ENCODE results near the gene PGS1. TPM values are rescaled to one million over a fixed set of nuclear protein-coding genes. Genes with fewer than 3 reads are reported as not detected.

The PGS1 gene
- total RNA-seq, 1 donor from 2014 or later, result 85.5 TPM

GRCh38 chr17:78449983-78450595 is 71.6 kb downstream of the PGS1 start:
- TF ChIP-seq CTCF (IDR thresholded peaks at IDR 0.05; ENCODE audit: unreplicated experiment), result no peak
- Mint-ChIP-seq H3K36me3 (ENCODE audit: low read depth, unreplicated experiment) (no peaks in the 10 kb centered on the region), H3K4me3 (ENCODE audit: unreplicated experiment) (no peak overlapping the region), H3K27ac (ENCODE audit: unreplicated experiment) (no peak overlapping the region), H3K9me3 (ENCODE audit: unreplicated experiment) (no peaks in the 10 kb centered on the region), H3K27me3 (ENCODE audit: unreplicated experiment) (peaks cover 4% of the 10 kb centered on the region), H3K4me1 (ENCODE audit: unreplicated experiment) (peaks cover 13% of the 10 kb centered on the region)
- DNase-seq (ENCODE audit: low spot score), result no peak

GRCh38 chr17:78450696-78451345 is 72.4 kb downstream of the PGS1 start:
- Mint-ChIP-seq H3K9me3 (ENCODE audit: unreplicated experiment) (no peaks in the 10 kb centered on the region), H3K27me3 (ENCODE audit: unreplicated experiment) (peaks cover 4% of the 10 kb centered on the region), H3K27ac (ENCODE audit: unreplicated experiment) (no peak overlapping the region), H3K36me3 (ENCODE audit: low read depth, unreplicated experiment) (no peaks in the 10 kb centered on the region), H3K4me1 (ENCODE audit: unreplicated experiment) (peaks cover 13% of the 10 kb centered on the region), H3K4me3 (ENCODE audit: unreplicated experiment) (no peak overlapping the region)
- no peak for TF ChIP-seq CTCF (IDR thresholded peaks at IDR 0.05; ENCODE audit: unreplicated experiment)
- no peak for DNase-seq (ENCODE audit: low spot score)

DNA sequence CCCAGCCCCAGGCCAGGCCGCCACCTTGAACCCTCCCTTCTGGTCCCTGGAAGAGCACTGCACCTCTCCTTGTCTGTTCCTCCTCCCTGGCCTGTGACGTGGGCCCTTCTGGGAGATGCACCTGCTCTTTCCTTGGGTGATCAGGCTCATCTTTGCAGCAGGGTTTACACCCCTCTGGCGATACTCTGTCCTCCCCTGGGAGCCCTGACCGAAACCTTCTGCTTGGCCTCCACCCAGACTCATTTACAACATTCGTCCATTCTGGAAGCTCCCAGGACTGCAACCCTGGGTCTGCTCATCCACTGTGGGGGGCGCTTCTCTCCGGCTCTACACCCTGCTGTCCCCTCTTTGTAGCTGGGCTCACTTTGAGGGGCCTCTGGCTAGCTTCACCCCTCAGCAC is 73.3 kb downstream of the PGS1 start:
- Mint-ChIP-seq H3K36me3 (ENCODE audit: low read depth, unreplicated experiment) (no peaks in the 10 kb centered on the region), H3K4me3 (ENCODE audit: unreplicated experiment) (no peak overlapping the region), H3K27ac (ENCODE audit: unreplicated experiment) (no peak overlapping the region), H3K27me3 (ENCODE audit: unreplicated experiment) (peaks cover 7% of the 10 kb centered on the region), H3K4me1 (ENCODE audit: unreplicated experiment) (peaks cover 13% of the 10 kb centered on the region), H3K9me3 (ENCODE audit: unreplicated experiment) (no peaks in the 10 kb centered on the region)
- no peak for TF ChIP-seq CTCF (IDR thresholded peaks at IDR 0.05; ENCODE audit: unreplicated experiment)
- DNase-seq (ENCODE audit: low spot score), result no peak

- no peak overlapping the region for H3K27ac Mint-ChIP-seq (ENCODE audit: unreplicated experiment)
- H3K36me3 Mint-ChIP-seq (ENCODE audit: low read depth, unreplicated experiment), result no peaks in the 10 kb centered on the region
- H3K9me3 Mint-ChIP-seq (ENCODE audit: unreplicated experiment), result no peaks in the 10 kb centered on the region
- H3K27me3 Mint-ChIP-seq (ENCODE audit: unreplicated experiment), result peaks cover 8% of the 10 kb centered on the region
- DNase-seq (ENCODE audit: low spot score), result no peak
- TF ChIP-seq CTCF (IDR thresholded peaks at IDR 0.05; ENCODE audit: unreplicated experiment), result no peak
- no peak overlapping the region for H3K4me3 Mint-ChIP-seq (ENCODE audit: unreplicated experiment)
- peaks cover 13% of the 10 kb centered on the region for H3K4me1 Mint-ChIP-seq (ENCODE audit: unreplicated experiment)
These were observed 75.9 kb downstream of the PGS1 start for GRCh38 chr17:78454346-78454745.

- no peak overlapping the region for H3K4me3 Mint-ChIP-seq (ENCODE audit: unreplicated experiment)
- TF ChIP-seq CTCF (IDR thresholded peaks at IDR 0.05; ENCODE audit: unreplicated experiment), result no peak
- H3K9me3 Mint-ChIP-seq (ENCODE audit: unreplicated experiment), result no peaks in the 10 kb centered on the region
- H3K27me3 Mint-ChIP-seq (ENCODE audit: unreplicated experiment), result peaks cover 10% of the 10 kb centered on the region
- H3K36me3 Mint-ChIP-seq (ENCODE audit: low read depth, unreplicated experiment), result no peaks in the 10 kb centered on the region
- H3K27ac Mint-ChIP-seq (ENCODE audit: unreplicated experiment), result no peak overlapping the region
- no peaks in the 10 kb centered on the region for H3K4me1 Mint-ChIP-seq (ENCODE audit: unreplicated experiment)
- no peak for DNase-seq (ENCODE audit: low spot score)
These were observed 79.6 kb downstream of the PGS1 start for GRCh38 chr17:78458091-78458490.

Data from endothelial cell (in vitro differentiated cells).